HL-60 (cell line): Measurements from ENCODE around the gene GPR161.
"Not testable (repeated sequence)": the region's sequence is repeated elsewhere in the genome, so short reads cannot be mapped to it uniquely, and the experiment has no call there.

Experiments
- CTCF ChIP-seq: IDR thresholded peaks from one replicate; pipeline ENCODE4 v1.5.1; 2011; ENCODE audit warnings: low read length, control low read depth, inconsistent platforms; ENCODE audit not compliant: insufficient read depth
- GABPA ChIP-seq: IDR thresholded peaks from 2 replicates; pipeline ENCODE4 v1.6.1; 2012; ENCODE audit warnings: low read depth
- POLR2AphosphoS5 ChIP-seq: IDR thresholded peaks from 2 replicates; pipeline ENCODE4 v1.6.1; 2012; ENCODE audit warnings: low read depth
- TF ChIP-seq, protein P1 (sequence below): IDR thresholded peaks from 2 replicates; pipeline ENCODE4 v1.6.1; 2012; ENCODE audit warnings: low read depth; ENCODE audit not compliant: insufficient replicate concordance

DNA sequence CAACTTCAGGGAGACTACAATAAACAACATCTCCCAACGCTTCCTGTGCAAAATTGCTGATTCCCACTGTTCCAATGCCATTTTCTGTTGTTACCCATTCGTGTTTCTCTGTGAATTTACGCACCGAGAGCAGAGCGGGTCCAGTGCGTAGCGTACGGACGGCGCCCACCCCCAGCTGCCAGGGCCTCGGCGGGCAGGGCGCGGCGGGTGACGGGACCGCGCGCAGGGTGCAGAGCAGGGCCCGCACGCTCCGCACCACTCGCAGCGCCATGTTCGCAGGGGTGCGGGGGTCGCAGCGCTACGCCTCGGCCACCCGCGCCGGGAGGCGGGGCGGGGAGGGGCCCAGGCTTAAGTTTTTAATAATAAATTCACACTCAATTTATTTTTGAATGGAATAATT, 80.6 kb downstream of the GPR161 start:
- not testable (repeated sequence) for TF ChIP-seq CTCF, POLR2AphosphoS5, GABPA
- TF ChIP-seq, protein P1, sequence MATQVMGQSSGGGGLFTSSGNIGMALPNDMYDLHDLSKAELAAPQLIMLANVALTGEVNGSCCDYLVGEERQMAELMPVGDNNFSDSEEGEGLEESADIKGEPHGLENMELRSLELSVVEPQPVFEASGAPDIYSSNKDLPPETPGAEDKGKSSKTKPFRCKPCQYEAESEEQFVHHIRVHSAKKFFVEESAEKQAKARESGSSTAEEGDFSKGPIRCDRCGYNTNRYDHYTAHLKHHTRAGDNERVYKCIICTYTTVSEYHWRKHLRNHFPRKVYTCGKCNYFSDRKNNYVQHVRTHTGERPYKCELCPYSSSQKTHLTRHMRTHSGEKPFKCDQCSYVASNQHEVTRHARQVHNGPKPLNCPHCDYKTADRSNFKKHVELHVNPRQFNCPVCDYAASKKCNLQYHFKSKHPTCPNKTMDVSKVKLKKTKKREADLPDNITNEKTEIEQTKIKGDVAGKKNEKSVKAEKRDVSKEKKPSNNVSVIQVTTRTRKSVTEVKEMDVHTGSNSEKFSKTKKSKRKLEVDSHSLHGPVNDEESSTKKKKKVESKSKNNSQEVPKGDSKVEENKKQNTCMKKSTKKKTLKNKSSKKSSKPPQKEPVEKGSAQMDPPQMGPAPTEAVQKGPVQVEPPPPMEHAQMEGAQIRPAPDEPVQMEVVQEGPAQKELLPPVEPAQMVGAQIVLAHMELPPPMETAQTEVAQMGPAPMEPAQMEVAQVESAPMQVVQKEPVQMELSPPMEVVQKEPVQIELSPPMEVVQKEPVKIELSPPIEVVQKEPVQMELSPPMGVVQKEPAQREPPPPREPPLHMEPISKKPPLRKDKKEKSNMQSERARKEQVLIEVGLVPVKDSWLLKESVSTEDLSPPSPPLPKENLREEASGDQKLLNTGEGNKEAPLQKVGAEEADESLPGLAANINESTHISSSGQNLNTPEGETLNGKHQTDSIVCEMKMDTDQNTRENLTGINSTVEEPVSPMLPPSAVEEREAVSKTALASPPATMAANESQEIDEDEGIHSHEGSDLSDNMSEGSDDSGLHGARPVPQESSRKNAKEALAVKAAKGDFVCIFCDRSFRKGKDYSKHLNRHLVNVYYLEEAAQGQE = not testable (repeated sequence)
